Activated naive CD4-positive, alpha-beta T cell treated with anti-CD3 and anti-CD28 coated beads, Interleukin-2, amount 50 U/mL, for 24 hours (primary cell): ENCODE results near the gene DERL3.
"Not testable (repeated sequence)": the region's sequence is repeated elsewhere in the genome, so short reads cannot be mapped to it uniquely, and the experiment has no call there.

Experiments used
- H3K27ac Mint-ChIP-seq: one replicate; pipeline ENCODE4 v1.8.0; 2021; ENCODE audit warnings: mild to moderate bottlenecking, mixed read lengths
- H3K27me3 Mint-ChIP-seq: one replicate; pipeline ENCODE4 v1.8.0; 2021; ENCODE audit warnings: mixed read lengths
- H3K36me3 Mint-ChIP-seq: one replicate; pipeline ENCODE4 v1.8.0; 2021; ENCODE audit warnings: mixed read lengths
- H3K4me1 Mint-ChIP-seq: one replicate; pipeline ENCODE4 v1.8.0; 2021; ENCODE audit warnings: mixed read lengths
- H3K4me3 Mint-ChIP-seq: one replicate; pipeline ENCODE4 v1.8.0; 2021; ENCODE audit warnings: mild to moderate bottlenecking, mixed read lengths
- H3K9me3 Mint-ChIP-seq: one replicate; pipeline ENCODE4 v1.8.0; 2021; ENCODE audit warnings: mixed read lengths

The DERL3 gene

DNA sequence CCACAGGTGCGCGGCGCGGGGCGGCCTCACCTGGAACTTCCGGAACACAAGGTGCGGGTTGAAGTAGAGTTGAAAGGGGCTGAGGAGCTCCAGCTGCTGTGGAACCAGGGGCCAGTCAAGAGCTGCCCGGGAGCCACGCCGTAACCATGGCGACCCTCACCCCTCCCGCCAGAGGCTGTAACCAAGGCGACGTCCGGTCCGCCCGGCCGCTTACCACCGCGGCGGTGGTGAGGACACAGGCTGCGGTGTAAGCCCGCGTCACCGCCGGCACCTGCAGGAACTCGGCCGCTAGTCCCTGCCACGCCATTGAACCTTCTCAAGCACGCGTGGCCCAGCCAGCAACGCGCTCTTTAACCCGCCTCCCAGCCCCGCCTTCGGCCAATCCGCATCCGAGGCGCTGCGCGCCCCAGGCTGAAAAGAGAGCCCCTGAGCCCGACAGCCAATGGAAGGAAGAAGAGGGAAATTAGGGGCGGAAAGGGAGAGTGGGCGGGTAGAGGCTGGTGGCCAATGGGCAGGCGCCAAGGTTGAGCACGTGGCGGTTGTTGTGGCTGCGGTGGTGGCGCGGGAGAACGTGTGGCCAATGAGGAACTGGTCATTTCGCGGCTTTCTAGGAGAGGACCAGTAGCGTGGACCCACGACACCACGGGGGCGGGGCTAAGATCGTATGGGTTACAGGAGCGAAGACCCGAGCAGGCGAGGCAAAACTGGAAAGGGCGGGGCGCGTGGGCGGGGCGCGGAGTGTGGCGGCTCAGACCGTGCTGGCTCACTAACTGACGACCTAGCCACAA, at the start of gene DERL3:
Gene DERL3 (minus strand): TSS at position 326 of the 788 bp plus-strand sequence. CDS start 19 bp downstream, at position 307.
- Mint-ChIP-seq H3K27ac (peak within 1 kb of the TSS; percentile 91), H3K36me3 (no peaks in the 10 kb centered on the region), H3K4me3 (peak within 1 kb of the TSS; percentile 90), H3K4me1 (peaks cover 18% of the 10 kb centered on the region), H3K9me3 (no peaks in the 10 kb centered on the region), H3K27me3 (no peaks in the 10 kb centered on the region)

GRCh38 chr22:23884140-23884539, 45.3 kb upstream of the DERL3 start:
- Mint-ChIP-seq H3K36me3 (peaks cover 3% of the 10 kb centered on the region), H3K9me3 (no peaks in the 10 kb centered on the region), H3K27me3 (no peaks in the 10 kb centered on the region), H3K4me1 (no peaks in the 10 kb centered on the region), H3K27ac (no peak overlapping the region), H3K4me3 (no peak overlapping the region)

GRCh38 chr22:23883658-23884057, 44.9 kb upstream of the DERL3 start:
- H3K36me3 Mint-ChIP-seq = peaks cover 4% of the 10 kb centered on the region
- no peaks in the 10 kb centered on the region for H3K27me3 Mint-ChIP-seq
- H3K9me3 Mint-ChIP-seq = no peaks in the 10 kb centered on the region
- no peaks in the 10 kb centered on the region for H3K4me1 Mint-ChIP-seq
- H3K4me3 Mint-ChIP-seq = no peak overlapping the region
- H3K27ac Mint-ChIP-seq = no peak overlapping the region

DNA sequence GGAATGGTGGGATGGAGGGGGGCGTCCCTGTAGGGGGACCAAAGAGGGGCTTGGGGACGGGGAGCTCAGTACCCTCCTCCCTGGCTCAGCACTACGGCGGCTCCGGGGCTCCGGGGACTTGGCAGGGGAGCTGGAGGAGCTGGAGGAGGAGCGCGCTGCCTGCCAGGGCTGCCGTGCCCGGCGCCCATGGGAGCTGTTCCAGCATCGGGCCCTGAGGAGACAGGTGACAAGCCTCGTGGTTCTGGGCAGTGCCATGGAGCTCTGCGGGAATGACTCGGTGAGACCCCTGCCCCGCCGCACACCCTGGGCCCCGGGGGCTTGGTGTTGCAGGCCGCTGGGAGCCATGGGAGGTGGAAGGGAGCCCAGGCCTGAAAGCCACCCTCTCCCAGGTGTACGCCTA, 43.6 kb upstream of the DERL3 start:
- no peaks in the 10 kb centered on the region for H3K9me3 Mint-ChIP-seq
- peaks cover 9% of the 10 kb centered on the region for H3K36me3 Mint-ChIP-seq
- H3K4me1 Mint-ChIP-seq = no peaks in the 10 kb centered on the region
- no peak overlapping the region for H3K27ac Mint-ChIP-seq
- H3K4me3 Mint-ChIP-seq = no peak overlapping the region
- no peaks in the 10 kb centered on the region for H3K27me3 Mint-ChIP-seq

DNA sequence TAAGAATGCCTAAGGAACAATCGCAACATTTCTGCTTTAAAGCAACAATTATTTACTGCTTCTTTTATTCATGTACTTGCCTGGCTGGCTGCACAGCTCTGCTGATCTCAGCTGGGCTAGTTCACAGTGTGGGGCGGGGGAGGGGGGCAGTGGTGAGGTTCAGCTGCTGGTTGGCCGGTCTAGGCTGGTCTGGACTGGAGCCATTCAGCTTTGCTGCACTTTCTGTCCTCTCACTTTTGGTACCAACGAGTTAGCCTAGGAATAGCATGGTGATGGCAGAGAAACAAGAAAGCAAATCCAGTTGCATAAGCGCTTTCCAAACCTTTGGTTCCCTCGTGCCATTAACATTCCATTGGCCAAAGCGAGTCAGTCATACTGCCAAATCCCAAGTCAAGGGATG, 39.4 kb upstream of the DERL3 start:
- Mint-ChIP-seq H3K9me3 (no peaks in the 10 kb centered on the region), H3K4me3 (no peak overlapping the region), H3K4me1 (no peaks in the 10 kb centered on the region), H3K27me3 (no peaks in the 10 kb centered on the region), H3K27ac (no peak overlapping the region), H3K36me3 (peaks cover 11% of the 10 kb centered on the region)

DNA sequence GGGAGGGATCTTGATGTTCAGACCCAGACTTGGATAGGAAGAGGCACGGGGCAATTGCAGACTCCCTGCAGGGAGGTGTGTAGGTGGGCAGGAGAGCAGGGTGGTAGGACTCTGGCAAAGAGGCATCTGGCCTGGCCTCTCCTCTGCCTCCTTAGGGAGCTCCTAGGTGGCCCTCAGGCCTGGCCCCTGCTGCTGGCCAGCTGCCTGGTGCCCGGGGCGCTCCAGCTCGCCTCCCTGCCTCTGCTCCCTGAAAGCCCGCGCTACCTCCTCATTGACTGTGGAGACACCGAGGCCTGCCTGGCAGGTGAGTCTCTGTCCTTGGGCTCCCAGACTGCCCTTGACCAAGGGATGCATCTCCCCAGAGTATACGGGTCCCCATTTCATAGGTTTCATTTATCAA, 38.8 kb upstream of the DERL3 start:
- no peak overlapping the region for H3K4me3 Mint-ChIP-seq
- H3K27ac Mint-ChIP-seq = no peak overlapping the region
- H3K9me3 Mint-ChIP-seq = no peaks in the 10 kb centered on the region
- no peaks in the 10 kb centered on the region for H3K27me3 Mint-ChIP-seq
- H3K4me1 Mint-ChIP-seq = no peaks in the 10 kb centered on the region
- H3K36me3 Mint-ChIP-seq = peaks cover 11% of the 10 kb centered on the region

- Mint-ChIP-seq H3K4me3 (no peak overlapping the region), H3K4me1 (no peaks in the 10 kb centered on the region), H3K36me3 (peaks cover 11% of the 10 kb centered on the region), H3K27ac (no peak overlapping the region), H3K9me3 (no peaks in the 10 kb centered on the region), H3K27me3 (no peaks in the 10 kb centered on the region)
Observed at GRCh38 chr22:23875801-23876200, 37.0 kb upstream of the DERL3 start.

- Mint-ChIP-seq H3K27me3 (no peaks in the 10 kb centered on the region), H3K9me3 (no peaks in the 10 kb centered on the region), H3K4me3 (no peak overlapping the region), H3K27ac (no peak overlapping the region), H3K36me3 (peaks cover 13% of the 10 kb centered on the region), H3K4me1 (no peaks in the 10 kb centered on the region)
Observed at GRCh38 chr22:23874871-23875270, 36.1 kb upstream of the DERL3 start.

GRCh38 chr22:23868580-23868979, 29.8 kb upstream of the DERL3 start:
- Mint-ChIP-seq H3K36me3 (peaks cover 13% of the 10 kb centered on the region), H3K27me3 (no peaks in the 10 kb centered on the region), H3K4me3 (no peak overlapping the region), H3K27ac (no peak overlapping the region), H3K9me3 (no peaks in the 10 kb centered on the region), H3K4me1 (no peaks in the 10 kb centered on the region)

- H3K27ac Mint-ChIP-seq, H3K4me1 Mint-ChIP-seq, H3K9me3 Mint-ChIP-seq, H3K36me3 Mint-ChIP-seq, H3K4me3 Mint-ChIP-seq, H3K27me3 Mint-ChIP-seq: not testable (repeated sequence)
Observed at GRCh38 chr22:23864499-23865154, 25.8 kb upstream of the DERL3 start.

- no peak overlapping the region for H3K4me3 Mint-ChIP-seq
- H3K27ac Mint-ChIP-seq = no peak overlapping the region
- no peaks in the 10 kb centered on the region for H3K9me3 Mint-ChIP-seq
- peaks cover 13% of the 10 kb centered on the region for H3K4me1 Mint-ChIP-seq
- no peaks in the 10 kb centered on the region for H3K27me3 Mint-ChIP-seq
- H3K36me3 Mint-ChIP-seq = peaks cover 2% of the 10 kb centered on the region
Observed at GRCh38 chr22:23862103-23862502, 23.3 kb upstream of the DERL3 start.

- not testable (repeated sequence) for H3K27me3 Mint-ChIP-seq, H3K36me3 Mint-ChIP-seq, H3K9me3 Mint-ChIP-seq, H3K4me3 Mint-ChIP-seq, H3K27ac Mint-ChIP-seq
- H3K4me1 Mint-ChIP-seq = peaks cover 18% of the 10 kb centered on the region
Observed at GRCh38 chr22:23860187-23860586, 21.4 kb upstream of the DERL3 start.

- peaks cover 18% of the 10 kb centered on the region for H3K4me1 Mint-ChIP-seq
- H3K27ac Mint-ChIP-seq = no peak overlapping the region
- no peaks in the 10 kb centered on the region for H3K27me3 Mint-ChIP-seq
- peaks cover 2% of the 10 kb centered on the region for H3K36me3 Mint-ChIP-seq
- peak overlapping the region; percentile 93 for H3K4me3 Mint-ChIP-seq
- H3K9me3 Mint-ChIP-seq = no peaks in the 10 kb centered on the region
Observed at GRCh38 chr22:23859201-23859600, 20.4 kb upstream of the DERL3 start.

DNA sequence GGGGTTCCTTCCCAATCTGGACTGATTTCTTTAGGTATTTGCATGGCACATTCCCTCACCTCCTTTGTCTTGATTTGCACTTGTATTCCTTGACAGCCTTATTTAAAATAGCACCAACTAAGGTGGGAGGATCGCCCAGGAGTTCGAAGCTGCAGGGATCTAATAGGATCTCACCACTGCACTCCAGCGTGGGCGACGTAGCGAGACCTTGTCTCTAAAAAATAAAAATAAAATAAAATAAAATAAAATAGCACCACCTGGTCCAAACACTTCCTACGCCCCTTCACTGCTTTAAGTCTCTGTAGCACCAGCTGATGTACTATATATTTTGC, 19.6 kb upstream of the DERL3 start:
- Mint-ChIP-seq H3K9me3 (no peaks in the 10 kb centered on the region), H3K27ac (peak overlapping the region; percentile 89), H3K4me1 (peaks cover 18% of the 10 kb centered on the region), H3K36me3 (no peaks in the 10 kb centered on the region), H3K4me3 (peak overlapping the region; percentile 93), H3K27me3 (no peaks in the 10 kb centered on the region)

- Mint-ChIP-seq H3K9me3 (no peaks in the 10 kb centered on the region), H3K4me1 (peaks cover 18% of the 10 kb centered on the region), H3K27me3 (no peaks in the 10 kb centered on the region), H3K36me3 (no peaks in the 10 kb centered on the region), H3K4me3 (peak within 1 kb of the TSS; percentile 93), H3K27ac (peak within 1 kb of the TSS; percentile 90)
Observed at GRCh38 chr22:23857606-23858483, 19.0 kb upstream of the DERL3 start, which contains the start of gene SLC2A11. Gene SLC2A11 (plus strand): TSS chr22:23857875. CDS start chr22:23858000, 125 bp downstream.
